Measurements from ENCODE around the gene RTN4. TPM values are rescaled to one million over a fixed set of nuclear protein-coding genes. Genes with fewer than 3 reads are reported as not detected.

RTN4 gene
- total RNA-seq, 2 experiments from 2014 or later, result 77.1 to 79.9 TPM

DNA sequence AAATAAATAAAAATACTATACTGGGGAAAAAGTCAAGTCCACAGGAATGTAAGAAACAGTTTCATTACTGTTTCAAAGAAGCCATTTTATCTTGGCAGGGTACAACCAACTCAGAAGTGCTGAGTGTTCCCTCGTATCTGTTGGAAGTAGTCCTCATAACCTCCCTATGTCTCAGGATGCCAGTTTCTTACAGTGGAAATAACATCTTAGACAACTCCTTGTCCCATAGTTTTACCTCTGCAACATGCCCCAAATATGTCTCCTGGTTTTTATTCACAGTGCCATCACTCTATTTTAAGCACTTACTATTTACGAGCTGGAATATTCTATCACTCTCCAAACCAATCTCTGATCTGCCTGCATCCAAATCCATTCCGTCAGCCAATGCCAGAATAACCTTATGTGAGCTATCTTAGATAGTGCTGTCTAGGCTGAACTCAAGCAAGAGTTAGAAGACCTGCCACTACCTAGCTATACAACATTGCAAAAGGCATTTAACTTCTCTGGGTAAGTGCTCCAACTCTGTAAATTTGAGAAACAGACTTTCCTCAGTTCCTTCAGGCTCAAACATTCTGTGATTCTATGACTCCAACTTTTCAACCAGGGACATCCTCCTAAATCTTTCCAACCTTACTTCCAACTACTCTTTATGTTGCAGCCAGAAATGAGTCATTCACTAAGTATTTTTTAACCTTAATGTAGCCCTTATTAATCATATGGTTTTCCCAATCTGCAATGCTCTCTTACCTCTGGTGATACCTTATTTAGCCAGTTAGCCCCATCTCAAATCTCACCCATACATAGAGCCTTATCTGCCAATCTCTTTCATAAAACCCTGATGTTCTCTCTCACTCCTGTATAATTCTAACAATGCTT, 66.7 kb downstream of the RTN4 start:
- Mint-ChIP-seq H3K27ac (no peak overlapping the region), H3K27me3 (no peaks in the 10 kb centered on the region), H3K4me3 (no peak overlapping the region), H3K4me1 (peaks cover 10% of the 10 kb centered on the region), H3K9me3 (no peaks in the 10 kb centered on the region), H3K36me3 (ENCODE audit: low read depth) (peaks cover 37% of the 10 kb centered on the region)
- ChIA-PET CTCF (no interaction called here), POLR2A (no interaction called here)
- no peak for DNase-seq

DNA sequence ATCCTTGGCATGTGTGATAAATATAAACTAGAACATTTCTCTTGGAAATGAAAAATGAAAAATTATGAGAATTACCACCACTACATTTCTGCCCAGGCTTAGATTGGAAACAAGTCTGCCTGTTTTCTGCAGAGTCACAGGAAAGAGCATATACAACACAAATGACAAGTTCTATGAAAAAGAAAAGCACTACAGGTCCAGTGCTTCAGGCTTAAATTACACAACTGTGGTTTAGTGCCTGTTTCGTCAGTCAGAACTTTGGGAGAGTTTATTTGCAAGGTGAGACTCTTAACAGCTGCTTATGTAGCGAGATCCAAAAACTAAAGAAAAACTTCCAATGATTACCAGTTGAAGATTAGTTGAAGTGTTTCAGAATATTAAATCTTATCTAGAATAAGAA, 68.9 kb downstream of the RTN4 start:
- Mint-ChIP-seq H3K27ac (no peak overlapping the region), H3K27me3 (no peaks in the 10 kb centered on the region), H3K4me1 (peaks cover 20% of the 10 kb centered on the region), H3K36me3 (ENCODE audit: low read depth) (peaks cover 34% of the 10 kb centered on the region), H3K4me3 (no peak overlapping the region), H3K9me3 (no peaks in the 10 kb centered on the region)
- DNase-seq, result no peak
- CTCF ChIA-PET, result no interaction called here
- POLR2A ChIA-PET, result no interaction called here

DNA sequence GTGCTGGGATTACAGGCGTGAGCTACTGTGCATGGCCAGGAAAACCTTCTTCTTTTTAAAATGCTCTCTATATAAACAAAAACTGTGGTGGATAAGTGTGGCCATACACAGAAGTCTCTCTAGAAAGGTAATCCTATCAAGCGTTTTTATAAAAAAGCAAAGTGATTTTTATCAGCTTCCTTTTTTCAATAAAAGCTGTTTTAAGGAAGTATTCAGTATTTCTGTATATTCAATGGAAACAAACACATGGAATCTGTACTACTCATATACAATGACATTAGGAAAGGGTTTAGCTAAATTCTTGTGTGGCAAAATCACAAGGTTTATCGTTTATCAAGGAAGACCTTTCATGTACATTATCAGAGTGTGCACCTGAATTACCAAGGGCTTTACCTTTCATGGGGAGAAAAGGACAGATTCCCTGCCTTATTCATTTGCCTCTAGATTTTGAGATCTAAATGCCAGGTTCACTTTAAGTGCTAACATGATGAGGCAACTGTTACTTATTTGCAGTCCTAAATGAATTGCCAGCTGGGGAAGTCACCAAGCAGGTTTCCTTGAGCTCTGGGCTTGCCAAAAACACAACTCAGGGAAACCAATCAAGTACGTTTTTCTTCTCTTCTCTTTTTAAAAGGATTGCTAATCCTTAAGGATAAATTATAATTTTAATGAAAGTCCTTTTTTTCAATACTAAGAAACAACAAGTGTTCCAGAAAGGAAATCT, 70.8 kb downstream of the RTN4 start:
- no peak overlapping the region for H3K4me3 Mint-ChIP-seq
- no peaks in the 10 kb centered on the region for H3K27me3 Mint-ChIP-seq
- DNase-seq, result no peak
- peaks cover 18% of the 10 kb centered on the region for H3K4me1 Mint-ChIP-seq
- no peaks in the 10 kb centered on the region for H3K9me3 Mint-ChIP-seq
- POLR2A ChIA-PET, result no interaction called here
- peaks cover 26% of the 10 kb centered on the region for H3K36me3 Mint-ChIP-seq (ENCODE audit: low read depth)
- no peak overlapping the region for H3K27ac Mint-ChIP-seq
- CTCF ChIA-PET, result interaction anchor here (1.9 kb wide), 1 partner anchor 24 kb away, joined by 4 read pairs; no protein-coding TSS in a partner anchor

DNA sequence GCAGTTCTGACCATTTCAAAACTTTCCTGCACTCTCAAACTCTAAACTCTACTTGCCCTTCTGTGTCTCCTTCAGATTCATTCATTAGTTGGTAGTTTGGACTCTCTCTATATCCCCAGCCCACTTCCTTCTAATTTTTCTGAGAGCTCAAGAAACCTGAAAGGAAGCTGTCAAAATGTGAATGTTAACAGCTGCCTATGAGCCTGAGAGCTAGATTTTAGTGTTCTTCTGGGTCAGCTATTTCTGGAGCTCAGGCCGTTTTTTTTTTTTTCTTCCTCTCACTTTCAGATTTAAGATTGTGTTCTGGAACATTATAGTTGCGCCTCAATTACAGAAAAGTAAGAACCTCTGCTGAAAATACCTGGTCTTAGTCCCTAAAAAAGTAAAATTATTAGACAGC, 73.1 kb downstream of the RTN4 start:
- ChIA-PET CTCF (interaction anchor here (0.6 to 1.1 kb wide), 4 partner anchors 16 to 207 kb away, joined by 3 to 7 read pairs (median 4); no protein-coding TSS in a partner anchor), POLR2A (no interaction called here)
- DNase-seq, result no peak
- H3K4me1 Mint-ChIP-seq, result peaks cover 14% of the 10 kb centered on the region
- no peak overlapping the region for H3K27ac Mint-ChIP-seq
- H3K27me3 Mint-ChIP-seq, result no peaks in the 10 kb centered on the region
- no peak overlapping the region for H3K4me3 Mint-ChIP-seq
- no peaks in the 10 kb centered on the region for H3K9me3 Mint-ChIP-seq
- peaks cover 22% of the 10 kb centered on the region for H3K36me3 Mint-ChIP-seq (ENCODE audit: low read depth)

DNA sequence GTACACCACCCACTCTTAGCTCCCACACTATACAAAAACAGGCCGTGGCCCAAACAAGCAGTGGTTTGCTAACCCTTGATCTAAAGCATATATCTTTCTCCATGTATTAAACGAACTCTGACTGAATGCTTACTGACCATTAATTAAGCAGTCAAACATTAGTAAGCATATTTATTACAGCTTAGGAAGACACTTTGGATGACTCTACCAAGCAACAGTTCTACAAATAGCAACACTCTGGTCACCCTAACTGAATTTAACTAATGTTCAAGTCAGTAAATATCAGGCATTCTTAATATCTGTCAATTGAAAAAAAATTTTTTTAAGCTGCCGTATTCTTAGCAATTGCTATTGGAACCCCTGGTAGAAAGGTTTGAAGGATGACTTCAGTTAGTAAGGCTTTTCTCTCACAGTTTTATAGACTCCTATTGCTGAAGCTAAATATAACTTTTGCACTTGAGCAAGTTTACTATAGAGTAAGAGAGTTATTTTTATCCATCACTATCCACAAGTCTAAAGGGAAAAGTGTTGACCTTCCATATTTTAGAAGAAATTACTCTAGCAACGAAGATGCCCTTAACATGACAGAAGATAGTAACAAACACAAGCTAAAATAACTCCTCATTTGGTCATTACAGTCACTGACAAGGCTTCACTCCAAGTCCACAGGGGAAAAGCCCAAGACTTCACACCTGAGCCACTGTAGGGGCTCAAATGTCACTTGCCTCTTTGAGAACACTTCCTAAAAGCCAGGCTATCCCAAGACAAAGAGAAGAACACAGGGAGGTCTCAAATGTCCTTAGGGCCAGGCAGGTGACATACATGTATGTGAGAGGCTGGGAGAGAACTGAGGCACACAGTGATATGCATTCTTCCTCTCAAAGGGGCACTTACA, 74.4 kb downstream of the RTN4 start:
- ChIA-PET POLR2A (no interaction called here), CTCF (interaction anchor here (1.1 kb wide), 1 partner anchor 17 kb away, joined by 7 read pairs; no protein-coding TSS in a partner anchor)
- Mint-ChIP-seq H3K27ac (no peak overlapping the region), H3K9me3 (no peaks in the 10 kb centered on the region), H3K36me3 (ENCODE audit: low read depth) (peaks cover 23% of the 10 kb centered on the region), H3K4me3 (no peak overlapping the region), H3K27me3 (no peaks in the 10 kb centered on the region), H3K4me1 (peaks cover 14% of the 10 kb centered on the region)
- no peak for DNase-seq

DNA sequence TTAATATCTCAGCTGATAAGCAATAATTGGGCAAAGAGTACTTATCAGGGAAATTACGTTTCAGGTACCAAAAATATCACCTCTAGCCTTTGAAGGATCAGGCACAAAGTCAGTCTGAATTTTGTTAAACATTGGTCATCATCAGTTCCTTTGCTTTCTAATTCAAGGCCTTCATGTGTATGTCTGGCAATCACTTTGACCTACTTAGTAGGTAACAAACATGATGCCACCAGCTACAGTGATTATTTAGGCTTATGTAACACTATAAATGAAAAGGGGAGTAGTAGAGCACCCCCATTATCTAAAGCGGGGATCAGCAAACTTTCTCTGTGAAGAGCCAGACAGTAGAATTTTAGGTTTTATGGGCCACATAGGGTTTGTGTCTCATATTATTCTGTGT, 75.1 kb downstream of the RTN4 start:
- H3K9me3 Mint-ChIP-seq, result no peaks in the 10 kb centered on the region
- no peak overlapping the region for H3K4me3 Mint-ChIP-seq
- peaks cover 19% of the 10 kb centered on the region for H3K36me3 Mint-ChIP-seq (ENCODE audit: low read depth)
- no peak for DNase-seq
- CTCF ChIA-PET, result no interaction called here
- H3K27ac Mint-ChIP-seq, result no peak overlapping the region
- no peaks in the 10 kb centered on the region for H3K27me3 Mint-ChIP-seq
- POLR2A ChIA-PET, result no interaction called here
- H3K4me1 Mint-ChIP-seq, result peaks cover 10% of the 10 kb centered on the region

DNA sequence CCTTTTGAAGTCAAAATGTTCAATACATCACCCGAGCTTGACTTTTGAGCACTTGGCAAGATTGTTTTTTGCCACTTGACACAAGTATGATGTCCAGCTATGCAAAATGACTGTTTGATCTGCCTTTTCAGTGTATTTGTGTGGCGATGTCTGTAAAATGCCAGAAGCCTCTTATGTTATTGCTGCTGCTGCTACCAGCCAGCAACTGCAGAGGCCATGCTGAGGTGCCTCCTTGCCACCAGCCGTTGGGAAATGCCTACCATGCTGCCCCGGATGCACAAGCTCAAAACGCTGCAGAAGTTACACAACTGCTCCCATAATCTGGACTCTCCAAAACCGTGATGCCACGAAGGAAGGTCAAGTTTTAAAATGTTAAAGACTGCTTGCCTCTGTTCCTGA, 80.3 kb downstream of the RTN4 start:
- ChIA-PET CTCF (interaction anchor here (1.2 to 1.7 kb wide), 3 partner anchors 9 to 30 kb away, joined by 3 to 4 read pairs (median 4); no protein-coding TSS in a partner anchor), POLR2A (no interaction called here)

DNA sequence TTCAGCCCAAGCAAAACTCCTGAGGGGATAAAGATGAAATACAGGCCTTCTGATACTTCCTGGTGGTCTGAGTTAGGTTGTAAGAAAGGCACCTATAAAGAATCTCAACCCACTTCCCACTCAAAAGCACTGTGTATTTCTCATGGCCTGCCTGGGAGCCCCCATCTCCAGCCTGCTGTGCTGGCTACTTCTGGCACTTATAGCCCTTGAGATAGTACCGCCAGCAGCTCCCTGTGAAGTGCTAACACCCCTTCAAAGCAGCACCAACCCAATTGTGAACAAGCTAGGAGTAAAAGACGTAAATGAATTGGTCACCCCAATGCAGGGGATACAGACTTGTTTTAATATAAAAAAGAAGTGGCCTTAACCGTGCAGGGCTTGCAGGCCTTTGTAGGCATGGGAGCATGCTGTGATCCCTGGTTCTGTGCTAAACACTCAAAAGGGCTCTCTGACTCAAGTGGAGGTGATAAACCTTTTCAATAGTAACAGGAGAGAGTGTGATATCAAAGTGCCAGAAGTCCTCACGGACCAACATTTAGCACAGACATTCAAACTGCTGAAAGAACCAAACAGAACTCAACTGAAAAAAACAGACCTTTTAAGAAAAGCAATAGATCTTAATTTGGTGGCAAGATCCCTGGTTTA, 80.8 kb downstream of the RTN4 start:
- peaks cover 19% of the 10 kb centered on the region for H3K36me3 Mint-ChIP-seq (ENCODE audit: low read depth)
- CTCF ChIA-PET, result interaction anchor here (1.2 to 1.7 kb wide), 3 partner anchors 9 to 30 kb away, joined by 3 to 4 read pairs (median 4); no protein-coding TSS in a partner anchor
- peaks cover 5% of the 10 kb centered on the region for H3K9me3 Mint-ChIP-seq
- H3K27ac Mint-ChIP-seq, result no peak overlapping the region
- POLR2A ChIA-PET, result no interaction called here
- no peak for DNase-seq
- H3K27me3 Mint-ChIP-seq, result no peaks in the 10 kb centered on the region
- H3K4me1 Mint-ChIP-seq, result peaks cover 20% of the 10 kb centered on the region
- no peak overlapping the region for H3K4me3 Mint-ChIP-seq

More for the DNA sequence above, 80.3 kb downstream of the RTN4 start:
- no peak for DNase-seq
- H3K4me3 Mint-ChIP-seq, result no peak overlapping the region
- H3K9me3 Mint-ChIP-seq, result peaks cover 5% of the 10 kb centered on the region
- H3K36me3 Mint-ChIP-seq (ENCODE audit: low read depth), result peaks cover 21% of the 10 kb centered on the region
- H3K27me3 Mint-ChIP-seq, result no peaks in the 10 kb centered on the region
- H3K4me1 Mint-ChIP-seq, result peaks cover 16% of the 10 kb centered on the region
- H3K27ac Mint-ChIP-seq, result no peak overlapping the region

DNA sequence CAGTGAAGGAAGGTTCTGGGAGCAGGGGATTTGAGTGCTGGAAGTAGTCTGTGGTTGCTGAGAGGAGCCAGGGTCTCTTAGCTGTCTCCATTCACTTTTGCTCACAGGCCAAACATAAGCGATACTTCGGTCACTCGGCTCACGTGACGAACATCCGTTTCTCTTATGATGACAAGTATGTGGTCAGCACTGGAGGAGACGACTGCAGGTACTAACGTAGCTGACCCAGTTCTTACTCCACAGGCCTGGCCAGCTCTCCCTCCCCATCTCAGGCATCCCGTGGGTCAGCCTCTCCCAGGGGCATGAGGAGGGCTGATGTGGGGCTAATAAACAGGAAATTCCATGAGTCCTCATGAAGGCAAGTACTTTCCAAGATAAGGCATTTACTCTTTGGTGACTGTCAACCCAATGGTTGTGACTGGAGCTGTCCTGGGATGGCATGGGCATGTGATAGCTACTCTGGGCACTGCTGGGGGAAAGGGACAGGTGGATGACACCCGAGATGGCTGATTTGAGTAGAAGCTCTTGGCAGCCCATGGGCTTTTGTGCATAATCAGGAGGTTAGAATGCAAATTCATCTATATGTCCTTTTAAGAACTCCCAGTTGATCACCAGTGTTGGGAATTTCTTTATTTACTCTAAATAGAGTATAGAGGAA, 81.6 kb downstream of the RTN4 start:
- no peak for DNase-seq
- POLR2A ChIA-PET, result no interaction called here
- Mint-ChIP-seq H3K9me3 (peaks cover 5% of the 10 kb centered on the region), H3K4me1 (peaks cover 20% of the 10 kb centered on the region), H3K36me3 (ENCODE audit: low read depth) (peaks cover 19% of the 10 kb centered on the region), H3K27ac (no peak overlapping the region), H3K4me3 (no peak overlapping the region), H3K27me3 (no peaks in the 10 kb centered on the region)
- CTCF ChIA-PET, result interaction anchor here (1.2 to 1.7 kb wide), 2 partner anchors 8 to 22 kb away, joined by 4 read pairs; no protein-coding TSS in a partner anchor

DNA sequence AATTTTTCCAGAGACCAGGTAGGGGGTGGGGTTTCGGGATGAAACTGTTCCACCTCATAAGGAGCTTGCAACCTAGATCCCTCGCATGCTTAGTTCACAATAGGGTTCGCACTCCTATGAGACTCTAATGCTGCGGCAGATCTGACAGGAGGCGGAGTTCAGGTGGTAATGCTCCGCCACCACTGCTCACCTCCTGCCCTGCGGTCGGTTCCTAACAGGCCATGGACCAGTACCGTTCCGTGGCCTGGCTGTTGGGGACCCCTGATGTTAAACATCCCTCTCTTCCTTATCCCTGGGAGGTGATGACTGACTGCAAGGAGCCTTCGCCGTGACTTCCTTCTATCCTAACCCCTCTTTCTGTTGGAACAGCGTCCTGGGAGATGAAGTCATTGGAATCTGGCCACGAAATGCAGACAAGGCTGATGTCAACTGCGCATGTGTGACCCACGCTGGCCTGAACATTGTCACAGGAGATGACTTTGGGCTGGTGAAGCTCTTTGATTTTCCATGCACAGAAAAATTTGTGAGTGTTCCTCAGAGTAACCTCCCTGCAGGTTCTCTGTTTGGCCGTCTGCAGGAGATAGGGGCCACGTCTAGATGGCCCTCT, 82.4 kb downstream of the RTN4 start:
- Mint-ChIP-seq H3K9me3 (peaks cover 5% of the 10 kb centered on the region), H3K27me3 (no peaks in the 10 kb centered on the region), H3K4me1 (peaks cover 20% of the 10 kb centered on the region), H3K36me3 (ENCODE audit: low read depth) (peaks cover 19% of the 10 kb centered on the region), H3K4me3 (no peak overlapping the region), H3K27ac (no peak overlapping the region)
- no peak for DNase-seq
- POLR2A ChIA-PET, result no interaction called here
- CTCF ChIA-PET, result interaction anchor here (1.7 kb wide), 1 partner anchor 21 kb away, joined by 4 read pairs; no protein-coding TSS in a partner anchor

DNA sequence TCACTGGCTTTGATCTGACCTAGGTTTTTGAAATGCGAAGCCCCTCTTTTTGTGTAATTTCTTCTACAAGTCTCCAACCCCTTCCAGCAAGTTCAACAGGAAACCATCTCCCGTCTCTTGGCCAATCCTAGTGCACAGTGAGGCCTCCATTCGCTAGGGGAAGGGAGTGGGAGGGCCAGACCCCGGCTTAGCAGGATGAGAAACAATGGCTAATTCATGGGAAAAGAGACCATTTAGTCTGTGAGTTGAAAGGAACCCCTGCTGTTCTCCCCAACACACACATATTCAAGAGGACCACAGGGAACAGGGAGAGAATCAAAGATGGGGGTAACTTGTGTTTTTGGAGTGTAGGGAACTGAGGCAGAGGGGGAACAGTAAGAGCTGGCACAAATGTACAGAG, 83.0 kb downstream of the RTN4 start:
- no peak overlapping the region for H3K4me3 Mint-ChIP-seq
- H3K4me1 Mint-ChIP-seq, result peaks cover 20% of the 10 kb centered on the region
- no peak for DNase-seq
- ChIA-PET POLR2A (no interaction called here), CTCF (interaction anchor here (1.0 kb wide), 1 partner anchor 15 kb away, joined by 5 read pairs; no protein-coding TSS in a partner anchor)
- H3K36me3 Mint-ChIP-seq (ENCODE audit: low read depth), result peaks cover 17% of the 10 kb centered on the region
- no peak overlapping the region for H3K27ac Mint-ChIP-seq
- no peaks in the 10 kb centered on the region for H3K27me3 Mint-ChIP-seq
- peaks cover 5% of the 10 kb centered on the region for H3K9me3 Mint-ChIP-seq

Measured in activated CD4-positive, alpha-beta T cell treated with anti-CD3 and anti-CD28 coated beads, Interleukin-2, amount 10 ng/mL, durations not matched to agents 7 days and 5 days (primary cell).